Measurements from ENCODE around the gene B4GALT1. TPM values are rescaled to one million over a fixed set of nuclear protein-coding genes. Genes with fewer than 3 reads are reported as not detected.

The B4GALT1 gene
- total RNA-seq, 2 experiments from 2014 or later = 12.8 to 38.7 TPM

GRCh38 chr9:33170464-33171415 is 3.6 kb upstream of the B4GALT1 start:
- Histone ChIP-seq H3K9me3 (ENCODE audit: low read length) (no peaks in the 10 kb centered on the region), H3K4me1 (ENCODE audit: insufficient read depth, low read length, poor library complexity, severe bottlenecking) (peaks cover 16% of the 10 kb centered on the region), H3K27ac (ENCODE audit: low read depth, low read length, poor library complexity, severe bottlenecking) (no peak overlapping the region), H2AFZ (ENCODE audit: low read length) (peak overlapping the region; percentile 41; the same call in 1 of the 2 replicates), H4K20me1 (ENCODE audit: insufficient read depth, low read length) (no peaks in the 10 kb centered on the region), H3K4me2 (ENCODE audit: low read length) (no peak overlapping the region), H3K36me3 (ENCODE audit: insufficient read depth, low read length) (no peaks in the 10 kb centered on the region), H3K9me2 (ENCODE audit: insufficient read depth, low read length) (no peaks in the 10 kb centered on the region), H3K79me2 (ENCODE audit: insufficient read depth, low read depth, low read length) (peaks cover 11% of the 10 kb centered on the region), H3K4me3 (ENCODE audit: low read depth, low read length, poor library complexity, severe bottlenecking) (no peak overlapping the region)
- TF ChIP-seq EZH2phosphoT487 (IDR thresholded peaks at IDR 0.05; ENCODE audit: borderline replicate concordance, low read depth, low read length) = no peak
- TF ChIP-seq, protein P1, sequence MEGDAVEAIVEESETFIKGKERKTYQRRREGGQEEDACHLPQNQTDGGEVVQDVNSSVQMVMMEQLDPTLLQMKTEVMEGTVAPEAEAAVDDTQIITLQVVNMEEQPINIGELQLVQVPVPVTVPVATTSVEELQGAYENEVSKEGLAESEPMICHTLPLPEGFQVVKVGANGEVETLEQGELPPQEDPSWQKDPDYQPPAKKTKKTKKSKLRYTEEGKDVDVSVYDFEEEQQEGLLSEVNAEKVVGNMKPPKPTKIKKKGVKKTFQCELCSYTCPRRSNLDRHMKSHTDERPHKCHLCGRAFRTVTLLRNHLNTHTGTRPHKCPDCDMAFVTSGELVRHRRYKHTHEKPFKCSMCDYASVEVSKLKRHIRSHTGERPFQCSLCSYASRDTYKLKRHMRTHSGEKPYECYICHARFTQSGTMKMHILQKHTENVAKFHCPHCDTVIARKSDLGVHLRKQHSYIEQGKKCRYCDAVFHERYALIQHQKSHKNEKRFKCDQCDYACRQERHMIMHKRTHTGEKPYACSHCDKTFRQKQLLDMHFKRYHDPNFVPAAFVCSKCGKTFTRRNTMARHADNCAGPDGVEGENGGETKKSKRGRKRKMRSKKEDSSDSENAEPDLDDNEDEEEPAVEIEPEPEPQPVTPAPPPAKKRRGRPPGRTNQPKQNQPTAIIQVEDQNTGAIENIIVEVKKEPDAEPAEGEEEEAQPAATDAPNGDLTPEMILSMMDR (conservative IDR thresholded peaks at IDR 0.05; ENCODE audit: low read length) = peak; percentile 72
- ChIA-PET CTCF (ENCODE audit: unreplicated experiment) (interaction anchor here (0.7 kb wide), 1 partner anchor 87 kb away, joined by 3 read pairs; no protein-coding TSS in a partner anchor), POLR2A (interaction anchor here (0.5 to 0.9 kb wide), 2 partner anchors 22 to 29 kb away, joined by 3 read pairs; no protein-coding TSS in a partner anchor)
- intact Hi-C loops (cut with micrococcal nuclease; ENCODE audit: unreplicated experiment) = loop anchor here (1.0 kb wide), 1 partner anchor 89 kb away; no protein-coding TSS in a partner anchor
- no TSS peak for BruUV-seq (replicated peaks)
- peak; percentile 35 for DNase-seq (ENCODE audit: low spot score)

DNA sequence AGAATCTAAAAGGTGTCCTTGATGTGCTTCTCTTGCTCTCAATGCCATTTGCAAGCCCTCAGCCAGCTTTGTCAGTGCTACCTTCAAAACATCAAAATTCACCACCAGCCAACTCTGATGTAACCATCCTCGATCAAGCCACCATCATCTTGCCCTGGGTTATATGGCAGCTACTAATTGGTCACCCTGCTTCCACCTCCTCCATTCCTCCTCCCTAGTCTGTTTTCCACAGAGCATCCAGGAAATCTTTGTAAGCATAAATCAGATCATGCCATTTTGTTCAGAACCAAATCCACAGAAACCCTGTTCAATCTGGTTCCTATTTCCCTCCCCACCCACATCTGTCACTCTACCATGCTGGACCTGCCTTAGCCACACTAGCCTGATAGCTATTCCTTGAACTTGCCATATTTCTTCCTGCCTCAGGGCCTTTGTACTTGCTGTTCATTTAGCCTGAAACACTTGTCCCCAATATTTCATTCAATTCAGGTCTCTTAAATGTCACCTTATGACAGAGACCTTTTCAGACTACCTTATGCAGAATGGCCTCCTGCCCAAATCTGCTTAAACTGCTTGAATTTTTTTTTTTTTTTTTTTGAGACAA is 1.9 kb upstream of the B4GALT1 start:
- H3K79me2 ChIP-seq (ENCODE audit: insufficient read depth, low read depth, low read length) = peaks cover 28% of the 10 kb centered on the region
- no peaks in the 10 kb centered on the region for H3K36me3 ChIP-seq (ENCODE audit: insufficient read depth, low read length)
- no peak overlapping the region for H3K4me3 ChIP-seq (ENCODE audit: low read depth, low read length, poor library complexity, severe bottlenecking)
- TF ChIP-seq EZH2phosphoT487 (IDR thresholded peaks at IDR 0.05; ENCODE audit: borderline replicate concordance, low read depth, low read length) = no peak
- TF ChIP-seq, protein P1 (conservative IDR thresholded peaks at IDR 0.05; ENCODE audit: low read length) = no peak
- CTCF ChIA-PET (ENCODE audit: unreplicated experiment) = interaction anchor here (1.2 kb wide), 1 partner anchor 145 kb away, joined by 3 read pairs; no protein-coding TSS in a partner anchor
- POLR2A ChIA-PET = interaction anchor here (0.5 to 1.0 kb wide), 3 partner anchors 11 to 639 kb away, joined by 3 to 5 read pairs (median 4); no protein-coding TSS in a partner anchor
- no peaks in the 10 kb centered on the region for H3K9me2 ChIP-seq (ENCODE audit: insufficient read depth, low read length)
- no peak for DNase-seq (ENCODE audit: low spot score)
- no peaks in the 10 kb centered on the region for H3K9me3 ChIP-seq (ENCODE audit: low read length)
- intact Hi-C loops (cut with micrococcal nuclease; ENCODE audit: unreplicated experiment) = no loop called here
- H4K20me1 ChIP-seq (ENCODE audit: insufficient read depth, low read length) = 0 out of 2 replicates have a peak, but pooled peaks cover 5% of the 10 kb centered on the region
- H3K4me1 ChIP-seq (ENCODE audit: insufficient read depth, low read length, poor library complexity, severe bottlenecking) = peaks cover 31% of the 10 kb centered on the region
- no peak overlapping the region for H3K4me2 ChIP-seq (ENCODE audit: low read length)
- H2AFZ ChIP-seq (ENCODE audit: low read length) = no peak overlapping the region
- no peak overlapping the region for H3K27ac ChIP-seq (ENCODE audit: low read depth, low read length, poor library complexity, severe bottlenecking)
- BruUV-seq (replicated peaks) = no TSS peak

All from OCI-LY7 (cell line).